Spleen (tissue), 11 donors: ENCODE data around the gene OPHN1. TPM values are rescaled to one million over a fixed set of nuclear protein-coding genes. Genes with fewer than 3 reads are reported as not detected.

Experiments used
- DNase-seq: peaks from one replicate; pipeline ENCODE4 v3.0.0-alpha.2; 2020
- H3K27ac ChIP-seq, 8 donors: fragments of 200-600 bp; sonication (generic) in 7 of 8; 1 replicate in 4 of 8; 2 replicates in 4 of 8; pipeline versions ENCODE4 v1.5.0 to v1.8.0; 2016 to 2021; ENCODE audit warnings: inconsistent platforms in 4 of 8, mild to moderate bottlenecking in 4 of 8, moderate library complexity in 1 of 8
- H3K27me3 ChIP-seq, 7 donors: fragments of 200-600 bp; sonication (generic) in 6 of 7; replicated peaks in 1 of 7; 1 replicate in 4 of 7; 2 replicates in 3 of 7; pipeline versions ENCODE4 v1.5.0 to v1.8.0; 2016 to 2021; ENCODE audit warnings: inconsistent platforms in 3 of 7, mild to moderate bottlenecking in 1 of 7
- H3K36me3 ChIP-seq, 6 donors: fragments of 200-600 bp; sonication (generic) in 5 of 6; 1 replicate in 4 of 6; 2 replicates in 2 of 6; pipeline versions ENCODE4 v1.5.0 to v1.8.0; 2016 to 2021; ENCODE audit warnings: inconsistent platforms in 2 of 6
- H3K4me1 ChIP-seq, 6 donors: fragments of 200-600 bp; sonication (generic) in 5 of 6; 1 replicate in 3 of 6; 2 replicates in 3 of 6; pipeline versions ENCODE4 v1.5.0 to v1.8.0; 2016 to 2021; ENCODE audit warnings: inconsistent platforms in 3 of 6
- H3K4me3 ChIP-seq, 8 donors: fragments of 200-600 bp; sonication (generic) in 7 of 8; 1 replicate in 4 of 8; 2 replicates in 4 of 8; pipeline versions ENCODE4 v1.5.0 to v1.8.0; 2016 to 2021; ENCODE audit warnings: inconsistent platforms in 4 of 8, mild to moderate bottlenecking in 4 of 8, moderate library complexity in 2 of 8
- H3K9me3 ChIP-seq, 8 donors: fragments of 200-600 bp; sonication (generic) in 7 of 8; 1 replicate in 4 of 8; 2 replicates in 4 of 8; pipeline versions ENCODE4 v1.5.0 to v1.8.0; 2016 to 2021; ENCODE audit warnings: inconsistent platforms in 4 of 8
- POLR2A ChIP-seq, 3 donors: fragments of 450-650 bp; IDR thresholded peaks; one replicate each; pipeline ENCODE4 v1.5.1; 2017; ENCODE audit warnings: antibody characterized with exemption in 3 of 3, mild to moderate bottlenecking in 1 of 3
- POLR2AphosphoS5 ChIP-seq, 3 donors: sonication (generic); formaldehyde crosslinking; IDR thresholded peaks; one replicate each; pipeline ENCODE4 v1.5.1; 2017; ENCODE audit warnings: antibody characterized with exemption in 3 of 3
- WGBS, 5 donors: extraction: QIAGEN DNeasy Blood & Tissue Kit in 3 of 5; methylation state at CpG; one replicate each; pipeline versions ENCODE4 v1.1.5 to v1.1.7; 2013 to 2018; 5-methylcytosine and 5-hydroxymethylcytosine counted together
- intact Hi-C: fragments of 100-400 bp; cut with DNase I; formaldehyde crosslinking; loops from one replicate; pipeline ENCODE4 v1.15.0; 2023; ENCODE audit warnings: low total_unique reads
- polyA plus RNA-seq, 3 donors: library from polyadenylated mRNA; stranded (reverse); fragments of 200-250 nt; gene quantifications; one replicate each; pipeline ENCODE4 v1.2.1, GENCODE V29; 2013
- total RNA-seq, 7 donors: library from RNA; depleted of rRNA in 3 of 7; stranded (reverse); fragments of >200 nt in 3 of 7; fragmentation: NEBNext Ultra II Directional in 4 of 7; extraction: Animal tissue kit (Norgen Biotek cat#: 25700) in 4 of 7; gene quantifications; one replicate each; pipeline versions ENCODE4 v1.1.0 to v1.2.1, GENCODE V29; 2016 to 2021
- TF ChIP-seq, protein P1 (sequence below), 11 experiments: fragments of 200-600 bp in 7 of 11; fragments of 450-650 bp in 4 of 11; sonication (generic) in 4 of 11; IDR thresholded peaks in 8 of 11; conservative IDR thresholded peaks in 3 of 11; 1 replicate in 7 of 11; 2 replicates in 4 of 11; pipeline versions ENCODE4 v1.4.0 to v1.8.0; 2016 to 2021; ENCODE audit warnings: antibody characterized with exemption in 11 of 11, inconsistent platforms in 4 of 11, mild to moderate bottlenecking in 1 of 11
- donor health status: healthy with polysubstance abuse.
- donor health status: DM: no; HTN: no; CAD: no; lungs with moderate emphysema.
- donor health status: DM: no; HTN: no; CAD: no.
- donor health status: Bipolar disorder and iron deficiency.
- donor health status: healthy.
- donor health status: DM: no; HTN: no; CAD: no.
- donor health status: DM: yes; HTN: yes; CAD: no.

Gene OPHN1
- total and polyA plus RNA-seq, 10 donors = 0.20 to 4.6 (median 3.1) TPM

GRCh38 chrX:68112321-68112720 lies 321.0 kb downstream of the OPHN1 start:
- intact Hi-C loops = no loop called here
- 54 to 76% (median 73%) methylated on average over 3 of the region's 3 CpGs for WGBS, 5 donors
- no peaks in the 10 kb centered on the region for H3K4me1 ChIP-seq

GRCh38 chrX:68109162-68109561 lies 324.1 kb downstream of the OPHN1 start:
- TF ChIP-seq, protein P1, sequence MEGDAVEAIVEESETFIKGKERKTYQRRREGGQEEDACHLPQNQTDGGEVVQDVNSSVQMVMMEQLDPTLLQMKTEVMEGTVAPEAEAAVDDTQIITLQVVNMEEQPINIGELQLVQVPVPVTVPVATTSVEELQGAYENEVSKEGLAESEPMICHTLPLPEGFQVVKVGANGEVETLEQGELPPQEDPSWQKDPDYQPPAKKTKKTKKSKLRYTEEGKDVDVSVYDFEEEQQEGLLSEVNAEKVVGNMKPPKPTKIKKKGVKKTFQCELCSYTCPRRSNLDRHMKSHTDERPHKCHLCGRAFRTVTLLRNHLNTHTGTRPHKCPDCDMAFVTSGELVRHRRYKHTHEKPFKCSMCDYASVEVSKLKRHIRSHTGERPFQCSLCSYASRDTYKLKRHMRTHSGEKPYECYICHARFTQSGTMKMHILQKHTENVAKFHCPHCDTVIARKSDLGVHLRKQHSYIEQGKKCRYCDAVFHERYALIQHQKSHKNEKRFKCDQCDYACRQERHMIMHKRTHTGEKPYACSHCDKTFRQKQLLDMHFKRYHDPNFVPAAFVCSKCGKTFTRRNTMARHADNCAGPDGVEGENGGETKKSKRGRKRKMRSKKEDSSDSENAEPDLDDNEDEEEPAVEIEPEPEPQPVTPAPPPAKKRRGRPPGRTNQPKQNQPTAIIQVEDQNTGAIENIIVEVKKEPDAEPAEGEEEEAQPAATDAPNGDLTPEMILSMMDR (IDR thresholded peaks at IDR 0.05 in 8 of 11, conservative IDR thresholded peaks at IDR 0.05 in 3 of 11) = no peak
- TF ChIP-seq POLR2AphosphoS5 (IDR thresholded peaks at IDR 0.05) = no peak
- no peak for TF ChIP-seq POLR2A (IDR thresholded peaks at IDR 0.05)
- no peak for DNase-seq
- no peaks in the 10 kb centered on the region for H3K27me3 ChIP-seq
- H3K36me3 ChIP-seq = no peaks in the 10 kb centered on the region
- intact Hi-C loops = no loop called here
- H3K27ac ChIP-seq = no peak overlapping the region
- peaks cover 0 to 4% (median 0%) of the 10 kb centered on the region in 8 donors for H3K9me3 ChIP-seq
- no peak overlapping the region for H3K4me3 ChIP-seq
- H3K4me1 ChIP-seq = no peaks in the 10 kb centered on the region

More at GRCh38 chrX:68112321-68112720, 321.0 kb downstream of the OPHN1 start:
- H3K9me3 ChIP-seq = no peaks in the 10 kb centered on the region
- TF ChIP-seq, protein P1 (IDR thresholded peaks at IDR 0.05 in 8 of 11, conservative IDR thresholded peaks at IDR 0.05 in 3 of 11) = no peak
- TF ChIP-seq POLR2A (IDR thresholded peaks at IDR 0.05) (no peak), POLR2AphosphoS5 (IDR thresholded peaks at IDR 0.05) (no peak)
- no peak for DNase-seq
- no peaks in the 10 kb centered on the region for H3K36me3 ChIP-seq
- H3K4me3 ChIP-seq = no peak overlapping the region
- no peaks in the 10 kb centered on the region for H3K27me3 ChIP-seq
- H3K27ac ChIP-seq = no peak overlapping the region

GRCh38 chrX:68098431-68098830 lies 334.9 kb downstream of the OPHN1 start:
- intact Hi-C loops = no loop called here
- TF ChIP-seq POLR2A (IDR thresholded peaks at IDR 0.05) (no peak), POLR2AphosphoS5 (IDR thresholded peaks at IDR 0.05) (no peak)
- Histone ChIP-seq H3K36me3 (no peaks in the 10 kb centered on the region), H3K4me3 (no peak overlapping the region), H3K27me3 (no peaks in the 10 kb centered on the region), H3K4me1 (no peaks in the 10 kb centered on the region), H3K9me3 (peaks cover 0 to 5% (median 0%) of the 10 kb centered on the region in 8 donors), H3K27ac (no peak overlapping the region)
- 71 to 92% (median 90%) methylated on average over 2 of the region's 2 CpGs for WGBS, 5 donors
- no peak for DNase-seq

- H3K9me3 ChIP-seq = no peaks in the 10 kb centered on the region
- 60 to 93% (median 63%) methylated on average over 1 of the region's 1 CpG for WGBS, 5 donors
- DNase-seq = no peak
- no peak overlapping the region for H3K27ac ChIP-seq
- H3K27me3 ChIP-seq = peaks cover 0 to 5% (median 0%) of the 10 kb centered on the region in 7 donors
- H3K4me3 ChIP-seq = no peak overlapping the region
- no peaks in the 10 kb centered on the region for H3K4me1 ChIP-seq
- TF ChIP-seq, protein P1 (IDR thresholded peaks at IDR 0.05 in 8 of 11, conservative IDR thresholded peaks at IDR 0.05 in 3 of 11) = no peak
- TF ChIP-seq POLR2AphosphoS5 (IDR thresholded peaks at IDR 0.05) (no peak), POLR2A (IDR thresholded peaks at IDR 0.05) (no peak)
- intact Hi-C loops = no loop called here
- H3K36me3 ChIP-seq = no peaks in the 10 kb centered on the region
These were observed 343.0 kb downstream of the OPHN1 start for GRCh38 chrX:68090266-68090665.

DNA sequence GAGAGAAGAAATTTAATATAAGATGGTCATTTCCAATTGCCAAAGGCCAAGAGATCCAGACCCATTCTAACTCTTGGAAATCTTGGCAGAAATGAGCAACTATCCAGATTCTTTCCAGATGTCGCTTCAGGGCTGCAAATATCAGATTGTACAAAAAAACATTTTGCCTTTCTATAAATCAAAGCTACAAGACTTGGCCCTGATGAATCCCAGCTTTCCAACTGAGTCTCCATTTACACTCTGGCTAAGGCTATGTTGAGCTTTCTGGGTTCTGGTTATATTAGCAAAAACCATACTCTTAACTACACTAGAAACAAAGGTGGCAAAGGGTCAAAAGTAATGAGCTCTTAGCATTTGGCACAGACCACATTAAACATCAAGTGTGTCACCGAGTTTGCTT lies 345.8 kb downstream of the OPHN1 start:
- H3K36me3 ChIP-seq = no peaks in the 10 kb centered on the region
- 54 to 90% (median 71%) methylated on average over 2 of the region's 2 CpGs for WGBS, 5 donors
- DNase-seq = no peak
- H3K27me3 ChIP-seq = peaks cover 0 to 5% (median 0%) of the 10 kb centered on the region in 7 donors
- no peaks in the 10 kb centered on the region for H3K9me3 ChIP-seq
- no peaks in the 10 kb centered on the region for H3K4me1 ChIP-seq
- no peak overlapping the region for H3K27ac ChIP-seq
- intact Hi-C loops = no loop called here
- no peak overlapping the region for H3K4me3 ChIP-seq
- TF ChIP-seq, protein P1 (IDR thresholded peaks at IDR 0.05 in 8 of 11, conservative IDR thresholded peaks at IDR 0.05 in 3 of 11) = no peak
